A549 (cell line): ENCODE results near the gene MEF2C. TPM values are rescaled to one million over a fixed set of nuclear protein-coding genes. Genes with fewer than 3 reads are reported as not detected.
"Not testable (repeated sequence)": the region's sequence is repeated elsewhere in the genome, so short reads cannot be mapped to it uniquely, and the experiment has no call there.

Experiments used
- ATAC-seq, 2 experiments: fragments of 200-7000 bp in 1 of 2; fragments of >200 bp in 1 of 2; cut with Nextera tagmentation in 1 of 2; cut with Tn5 transposase in 1 of 2; 3 replicates each; pipeline versions ENCODE4 v1.8.0 to v1.9.1; 2018 to 2020; ENCODE audit warnings: mild to moderate bottlenecking in 1 of 2, moderate library complexity in 1 of 2
- CTCF ChIA-PET: fragments of 300-600 bp; sonication (Branson Sonifier 250); formaldehyde crosslinking; extraction: SDS; loops from one replicate; lab custom pipeline; 2021; ENCODE audit warnings: antibody characterized with exemption, inconsistent platforms; lab: Yijun Ruan, JAX
- POLR2A ChIA-PET: fragments of 350-600 bp; formaldehyde crosslinking; extraction: SDS; loops from one replicate; lab custom pipeline; 2021; ENCODE audit warnings: antibody characterized with exemption, inconsistent platforms; lab: Yijun Ruan, JAX
- DNase-seq, 2 experiments: peaks; one replicate each; pipeline versions ENCODE4 v3.0.0 to v3.0.0-alpha.2; 2011 to 2016; ENCODE audit warnings: low read depth in 1 of 2, low spot score in 1 of 2
- FAIRE-seq: peaks from 2 replicates; lab custom pipeline; 2011; peaks lifted over from hg19 to GRCh38; lab: Jason Lieb, UNC
- H3K27ac ChIP-seq, 2 experiments: fragments of >200 bp; sonication (Bioruptor Twin); formaldehyde crosslinking; 3 replicates each; pipeline ENCODE4 v1.5.1; 2016 to 2017
- H3K4me1 ChIP-seq: fragments of >200 bp; sonication (Bioruptor Twin); formaldehyde crosslinking; 3 replicates; pipeline ENCODE4 v1.6.1; 2016
- H3K4me2 ChIP-seq: fragments of >200 bp; sonication (Bioruptor Twin); formaldehyde crosslinking; 3 replicates; pipeline ENCODE4 v1.6.1; 2016
- H3K4me3 ChIP-seq: fragments of >200 bp; sonication (Bioruptor Twin); formaldehyde crosslinking; 3 replicates; pipeline ENCODE4 v1.5.1; 2016
- H3K9me3 ChIP-seq: fragments of >200 bp; sonication (Bioruptor Twin); formaldehyde crosslinking; 3 replicates; pipeline ENCODE4 v1.6.1; 2016
- ATOH8 ChIP-seq: fragments of 250-450 bp; sonication (Bioruptor Pico); IDR thresholded peaks from 2 replicates; pipeline ENCODE4 v1.5.0; 2020; ENCODE audit warnings: low read depth, mild to moderate bottlenecking, moderate library complexity
- CBX8 ChIP-seq: fragments of 200-600 bp; sonication (generic); IDR thresholded peaks from 2 replicates; pipeline ENCODE4 v1.6.1; 2016
- CTCF ChIP-seq: fragments of >200 bp; sonication (Bioruptor Twin); formaldehyde crosslinking; IDR thresholded peaks from 3 replicates; pipeline ENCODE4 v1.5.1; 2016
- E2F6 ChIP-seq: IDR thresholded peaks from 2 replicates; pipeline ENCODE4 v1.6.1; 2012; ENCODE audit warnings: low read depth, borderline replicate concordance
- EP300 ChIP-seq, 2 experiments: fragments of >200 bp; sonication (Bioruptor Twin); formaldehyde crosslinking; IDR thresholded peaks; 2 replicates in 1 of 2; 3 replicates in 1 of 2; pipeline ENCODE4 v1.6.1; 2016 to 2017
- FOSL2 ChIP-seq, 2 experiments: fragments of 450-650 bp in 1 of 2; fragments of >200 bp in 1 of 2; sonication (Bioruptor Twin) in 1 of 2; formaldehyde crosslinking; IDR thresholded peaks; 2 replicates each; pipeline versions ENCODE4 v1.5.0 to v1.6.1; 2016 to 2020; ENCODE audit warnings: mild to moderate bottlenecking in 1 of 2, moderate library complexity in 1 of 2
- HOXB13 ChIP-seq: fragments of 250-450 bp; sonication (Bioruptor Pico); IDR thresholded peaks from 2 replicates; pipeline ENCODE4 v1.5.0; 2020; ENCODE audit warnings: low read depth, mild to moderate bottlenecking, moderate library complexity
- JUNB ChIP-seq: fragments of >200 bp; sonication (Bioruptor Twin); formaldehyde crosslinking; IDR thresholded peaks from 2 replicates; pipeline ENCODE4 v1.6.1; 2016
- KDM1A ChIP-seq: fragments of 200-600 bp; sonication (generic); IDR thresholded peaks from 2 replicates; pipeline ENCODE4 v1.6.1; 2016; ENCODE audit warnings: low read depth, mild to moderate bottlenecking
- MAFK ChIP-seq: fragments of 450-650 bp; IDR thresholded peaks from 2 replicates; pipeline ENCODE4 v1.6.1; 2014; ENCODE audit not compliant: partially characterized antibody
- MYC ChIP-seq: IDR thresholded peaks from 2 replicates; pipeline ENCODE4 v1.6.1; 2012; ENCODE audit warnings: mild to moderate bottlenecking, inconsistent platforms, low read length, improper control_type of control experiment, borderline replicate concordance
- NFE2L2 ChIP-seq: fragments of 150-350 bp; conservative IDR thresholded peaks from 2 replicates; pipeline ENCODE4 v1.6.1; 2014; ENCODE audit warnings: low read length
- NPAS2 ChIP-seq: fragments of 250-450 bp; sonication (Bioruptor Pico); IDR thresholded peaks from 2 replicates; pipeline ENCODE4 v1.8.0; 2022; ENCODE audit warnings: mild to moderate bottlenecking, moderate library complexity, borderline replicate concordance
- PHF8 ChIP-seq: fragments of 200-600 bp; sonication (generic); IDR thresholded peaks from 2 replicates; pipeline ENCODE4 v1.6.1; 2016; ENCODE audit warnings: low read depth, mild to moderate bottlenecking, antibody characterized with exemption, moderate library complexity, borderline replicate concordance
- RARB ChIP-seq: fragments of 250-450 bp; sonication (Bioruptor Pico); IDR thresholded peaks from 2 replicates; pipeline ENCODE4 v1.8.0; 2021; ENCODE audit warnings: mild to moderate bottlenecking, moderate library complexity
- RCOR1 ChIP-seq: fragments of 150-350 bp; IDR thresholded peaks from 2 replicates; pipeline ENCODE4 v1.6.1; 2014; ENCODE audit warnings: antibody characterized with exemption, low read length, low read depth
- SREBF2 ChIP-seq: fragments of 450-650 bp; IDR thresholded peaks from 2 replicates; pipeline ENCODE4 v1.6.1; 2014; ENCODE audit warnings: mild to moderate bottlenecking, moderate library complexity
- WGBS: methylation state at CpG from one replicate; pipeline ENCODE4 v1.1.6; 2017; ENCODE audit errors: missing lambda C conversion rate; 5-methylcytosine and 5-hydroxymethylcytosine counted together
- polyA plus RNA-seq, 4 experiments: library from polyadenylated mRNA; depleted of rRNA in 3 of 4; stranded (reverse); fragments of >200 nt; fragmentation: RNase III in 1 of 4; extraction: RNeasy Plus Mini Kit Qiagen cat#74134 plus additional on column Dnase treatment in 1 of 4; gene quantifications; 2 replicates in 3 of 4; 3 replicates in 1 of 4; pipeline ENCODE4 v1.2.3, GENCODE V29; 2011 to 2017
- TF ChIP-seq, protein P1 (sequence below): fragments of 150-350 bp; IDR thresholded peaks from 2 replicates; pipeline ENCODE4 v1.6.1; 2014; ENCODE audit warnings: low read depth, mild to moderate bottlenecking, low read length

The MEF2C gene
- polyA plus RNA-seq, 2 of the 4 experiments (the other 2 are of a cell fraction): 0.03 to 0.06 TPM

DNA sequence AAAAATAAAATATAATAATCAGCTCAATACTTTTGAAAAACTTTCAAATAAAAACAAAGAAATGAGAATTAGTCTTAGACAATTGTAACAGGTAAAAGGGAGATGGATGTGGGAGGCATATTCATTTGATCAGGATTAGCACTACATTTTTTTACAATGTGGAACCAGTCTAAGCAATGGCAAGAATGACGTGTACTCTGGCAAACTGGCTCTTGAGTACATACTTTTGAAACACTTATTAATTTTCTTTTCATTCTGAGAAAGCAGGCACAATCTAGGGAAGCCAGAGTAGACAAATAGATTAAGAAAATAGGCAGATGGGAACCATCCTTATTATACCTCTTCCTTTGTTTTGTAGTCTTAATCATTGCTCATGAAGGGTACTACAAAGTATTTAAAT, 79.7 kb downstream of the MEF2C start:
- no peaks in the 10 kb centered on the region for H3K9me3 ChIP-seq
- TF ChIP-seq MAFK: no peak
- TF ChIP-seq JUNB: no peak
- no peak for TF ChIP-seq RARB (CRISPR knock-in tag)
- no peak for TF ChIP-seq SREBF2
- TF ChIP-seq, all 56 proteins: peak for 0
- H3K4me1 ChIP-seq: no peaks in the 10 kb centered on the region
- POLR2A ChIA-PET: no interaction called here
- no peak overlapping the region for H3K27ac ChIP-seq
- CTCF ChIA-PET: no interaction called here
- 44% methylated on average over 1 of the region's 1 CpG for WGBS
- H3K4me3 ChIP-seq: no peak overlapping the region
- no peak for DNase-seq
- no peak for ATAC-seq
- no peak overlapping the region for H3K4me2 ChIP-seq
- FAIRE-seq: no peak

DNA sequence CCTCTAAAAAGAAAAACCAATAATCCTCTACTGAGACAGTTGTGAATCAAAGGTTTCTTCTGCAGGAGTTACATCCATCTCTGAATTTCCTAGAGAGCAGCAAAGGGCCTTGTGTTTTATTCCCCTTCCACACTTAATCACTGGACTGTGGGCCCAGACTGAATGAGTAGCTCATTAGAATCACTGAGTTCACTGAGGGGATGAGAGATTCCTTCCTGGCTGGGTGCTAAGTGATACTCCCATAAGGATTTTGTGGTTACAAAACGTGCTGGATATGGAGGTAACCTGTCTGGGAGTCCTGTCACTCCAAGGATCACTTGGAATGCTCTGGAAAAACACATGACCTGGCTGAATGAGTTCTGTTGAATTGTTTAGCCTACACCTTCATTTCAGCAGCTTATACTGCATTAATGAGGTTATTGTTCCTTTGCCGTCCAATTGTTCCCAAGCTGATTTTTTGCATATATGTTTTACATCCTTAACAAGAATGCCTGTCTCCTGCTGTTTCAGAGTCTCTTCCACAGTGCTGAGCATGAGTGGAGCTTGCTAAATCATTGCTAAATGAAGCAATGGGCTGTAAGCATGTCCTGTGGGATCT, 82.9 kb downstream of the MEF2C start:
- TF ChIP-seq PHF8 (no peak), KDM1A (no peak), EP300 (IDR thresholded peaks at IDR 0.05) (no peak), E2F6 (no peak), MAFK (no peak), NFE2L2 (no peak), CBX8 (no peak), ATOH8 (CRISPR knock-in tag) (no peak), FOSL2 (IDR thresholded peaks at IDR 0.05) (no peak), FOSL2 (CRISPR knock-in tag; IDR thresholded peaks at IDR 0.05) (no peak), NPAS2 (CRISPR knock-in tag) (no peak), RCOR1 (no peak), MYC (no peak), HOXB13 (no peak), CTCF (no peak)
- TF ChIP-seq, protein P1, sequence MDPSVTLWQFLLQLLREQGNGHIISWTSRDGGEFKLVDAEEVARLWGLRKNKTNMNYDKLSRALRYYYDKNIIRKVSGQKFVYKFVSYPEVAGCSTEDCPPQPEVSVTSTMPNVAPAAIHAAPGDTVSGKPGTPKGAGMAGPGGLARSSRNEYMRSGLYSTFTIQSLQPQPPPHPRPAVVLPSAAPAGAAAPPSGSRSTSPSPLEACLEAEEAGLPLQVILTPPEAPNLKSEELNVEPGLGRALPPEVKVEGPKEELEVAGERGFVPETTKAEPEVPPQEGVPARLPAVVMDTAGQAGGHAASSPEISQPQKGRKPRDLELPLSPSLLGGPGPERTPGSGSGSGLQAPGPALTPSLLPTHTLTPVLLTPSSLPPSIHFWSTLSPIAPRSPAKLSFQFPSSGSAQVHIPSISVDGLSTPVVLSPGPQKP: no peak
- TF ChIP-seq, all 56 proteins: peak for 0
- POLR2A ChIA-PET: no interaction called here
- no peak overlapping the region for H3K4me2 ChIP-seq
- H3K9me3 ChIP-seq: no peaks in the 10 kb centered on the region
- WGBS: 45% methylated on average over 2 of the region's 2 CpGs
- H3K27ac ChIP-seq: no peak overlapping the region
- FAIRE-seq (no peak), DNase-seq (no peak), ATAC-seq (no peak)
- H3K4me3 ChIP-seq: no peak overlapping the region
- H3K4me1 ChIP-seq: no peaks in the 10 kb centered on the region
- CTCF ChIA-PET: no interaction called here

DNA sequence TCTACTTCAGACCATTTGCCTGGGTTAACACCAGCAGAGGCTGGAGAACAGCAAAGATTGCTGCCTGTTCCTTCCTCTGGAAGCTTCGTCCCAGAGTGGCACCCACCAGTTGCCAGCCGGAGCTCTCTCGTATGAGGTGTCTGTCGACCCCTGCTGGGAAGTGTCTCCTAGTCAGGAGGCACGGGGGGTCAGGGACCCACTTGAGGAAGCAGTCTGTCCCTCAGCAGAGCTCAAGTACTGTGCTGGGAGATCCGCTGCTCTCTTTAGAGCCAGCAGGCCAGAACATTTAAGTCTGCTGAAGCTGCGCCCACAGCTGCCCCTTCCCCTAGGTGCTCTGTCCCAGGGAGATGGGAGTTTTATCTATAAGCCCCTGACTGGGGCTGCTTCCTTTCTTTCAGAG, 84.1 kb downstream of the MEF2C start:
- H3K9me3 ChIP-seq, ATAC-seq, H3K4me3 ChIP-seq, CTCF ChIA-PET, H3K4me1 ChIP-seq, H3K27ac ChIP-seq, FAIRE-seq, POLR2A ChIA-PET, H3K4me2 ChIP-seq, DNase-seq: not testable (repeated sequence)
- WGBS: 43% methylated on average over 6 of the region's 7 CpGs

DNA sequence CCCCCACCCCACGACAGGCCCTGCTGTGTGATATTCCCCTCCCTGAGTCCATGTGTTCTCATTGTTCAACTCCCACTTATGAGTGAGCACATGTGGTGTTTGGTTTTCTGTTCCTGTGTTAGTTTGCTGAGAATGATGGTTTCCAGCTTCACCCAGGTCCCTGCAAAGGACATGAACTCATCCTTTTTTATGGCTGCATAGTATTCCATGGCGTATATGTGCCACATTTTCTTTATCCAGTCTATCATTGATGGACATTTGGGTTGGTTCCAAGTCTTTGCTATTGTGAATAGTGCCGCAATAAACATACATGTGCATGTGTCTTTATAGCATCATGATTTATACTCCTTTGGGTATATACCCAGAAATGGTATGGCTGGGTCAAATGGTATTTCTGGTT, 89.2 kb downstream of the MEF2C start:
- CTCF ChIA-PET: interaction anchor here (1.3 kb wide), 1 partner anchor 102 kb away, joined by 3 read pairs; no protein-coding TSS in a partner anchor
- ATAC-seq, H3K4me2 ChIP-seq, DNase-seq, H3K9me3 ChIP-seq, H3K27ac ChIP-seq, H3K4me3 ChIP-seq, POLR2A ChIA-PET, H3K4me1 ChIP-seq, FAIRE-seq: not testable (repeated sequence)
- WGBS: 14% methylated on average over 3 of the region's 3 CpGs
